ENCODE results near the gene CDHR5.

DNA sequence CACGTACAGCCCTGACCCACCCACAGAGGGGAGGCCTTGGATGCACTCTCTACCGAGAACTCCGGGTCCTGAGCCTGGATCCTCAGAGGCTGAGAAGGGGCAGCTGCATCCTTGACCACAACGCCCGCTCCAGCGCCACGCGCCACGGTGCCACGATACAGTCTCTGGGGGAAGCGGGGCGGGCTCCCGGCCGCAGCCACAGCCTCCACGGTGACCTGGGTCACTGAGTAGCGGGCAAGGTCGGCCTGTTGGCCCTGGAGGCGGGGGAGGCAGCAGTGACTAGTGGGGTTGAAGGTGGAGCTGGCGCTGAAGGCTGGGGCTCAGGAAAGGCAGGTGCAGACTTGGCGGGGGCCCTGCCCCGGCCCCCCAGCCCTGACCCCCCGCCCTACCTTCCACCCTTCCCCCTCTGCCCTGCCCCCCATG, 5.1 kb downstream of the CDHR5 start:
- TF ChIP-seq, protein P1, sequence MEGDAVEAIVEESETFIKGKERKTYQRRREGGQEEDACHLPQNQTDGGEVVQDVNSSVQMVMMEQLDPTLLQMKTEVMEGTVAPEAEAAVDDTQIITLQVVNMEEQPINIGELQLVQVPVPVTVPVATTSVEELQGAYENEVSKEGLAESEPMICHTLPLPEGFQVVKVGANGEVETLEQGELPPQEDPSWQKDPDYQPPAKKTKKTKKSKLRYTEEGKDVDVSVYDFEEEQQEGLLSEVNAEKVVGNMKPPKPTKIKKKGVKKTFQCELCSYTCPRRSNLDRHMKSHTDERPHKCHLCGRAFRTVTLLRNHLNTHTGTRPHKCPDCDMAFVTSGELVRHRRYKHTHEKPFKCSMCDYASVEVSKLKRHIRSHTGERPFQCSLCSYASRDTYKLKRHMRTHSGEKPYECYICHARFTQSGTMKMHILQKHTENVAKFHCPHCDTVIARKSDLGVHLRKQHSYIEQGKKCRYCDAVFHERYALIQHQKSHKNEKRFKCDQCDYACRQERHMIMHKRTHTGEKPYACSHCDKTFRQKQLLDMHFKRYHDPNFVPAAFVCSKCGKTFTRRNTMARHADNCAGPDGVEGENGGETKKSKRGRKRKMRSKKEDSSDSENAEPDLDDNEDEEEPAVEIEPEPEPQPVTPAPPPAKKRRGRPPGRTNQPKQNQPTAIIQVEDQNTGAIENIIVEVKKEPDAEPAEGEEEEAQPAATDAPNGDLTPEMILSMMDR (IDR thresholded peaks at IDR 0.05; ENCODE audit: borderline replicate concordance, extremely low read depth, low read length, poor library complexity, severe bottlenecking): no peak
- TF ChIP-seq EZH2 (IDR thresholded peaks at IDR 0.05; ENCODE audit: borderline replicate concordance, low read depth, low read length, severe bottlenecking): no peak
